Mucosa of rectum (tissue), 2 donors: ENCODE measurements around the gene PGAM1.

Experiments used
- H3K27ac ChIP-seq, 2 donors: one replicate each; pipeline ENCODE4 v1.7.0; 2013; ENCODE audit warnings: inconsistent platforms in 2 of 2, low read depth in 2 of 2, low read length in 2 of 2
- H3K27me3 ChIP-seq, 2 donors: one replicate each; pipeline ENCODE4 v1.7.0; 2013; ENCODE audit warnings: low read length in 2 of 2; ENCODE audit not compliant: control insufficient read depth in 2 of 2, insufficient read depth in 2 of 2
- H3K36me3 ChIP-seq, 2 donors: one replicate each; pipeline ENCODE4 v1.7.0; 2013; ENCODE audit warnings: low read length in 2 of 2; ENCODE audit not compliant: control insufficient read depth in 2 of 2, insufficient read depth in 2 of 2
- H3K4me1 ChIP-seq, 2 donors: one replicate each; pipeline ENCODE4 v1.7.0; 2013; ENCODE audit warnings: low read length in 2 of 2, mild to moderate bottlenecking in 1 of 2; ENCODE audit not compliant: control insufficient read depth in 2 of 2, insufficient read depth in 2 of 2
- H3K4me3 ChIP-seq, 2 donors: one replicate each; pipeline ENCODE4 v1.7.0; 2013; ENCODE audit warnings: low read length in 2 of 2
- H3K9ac ChIP-seq, 2 donors: one replicate each; pipeline ENCODE4 v1.7.0; 2013; ENCODE audit warnings: low read length in 2 of 2, low read depth in 1 of 2, mild to moderate bottlenecking in 1 of 2
- H3K9me3 ChIP-seq, 2 donors: one replicate each; pipeline ENCODE4 v1.7.0; 2013; ENCODE audit warnings: low read length in 2 of 2; ENCODE audit not compliant: control insufficient read depth in 2 of 2
- donor health status: healthy.
- donor health status: Normal muscosa, but diverticular disease.

The PGAM1 gene

DNA sequence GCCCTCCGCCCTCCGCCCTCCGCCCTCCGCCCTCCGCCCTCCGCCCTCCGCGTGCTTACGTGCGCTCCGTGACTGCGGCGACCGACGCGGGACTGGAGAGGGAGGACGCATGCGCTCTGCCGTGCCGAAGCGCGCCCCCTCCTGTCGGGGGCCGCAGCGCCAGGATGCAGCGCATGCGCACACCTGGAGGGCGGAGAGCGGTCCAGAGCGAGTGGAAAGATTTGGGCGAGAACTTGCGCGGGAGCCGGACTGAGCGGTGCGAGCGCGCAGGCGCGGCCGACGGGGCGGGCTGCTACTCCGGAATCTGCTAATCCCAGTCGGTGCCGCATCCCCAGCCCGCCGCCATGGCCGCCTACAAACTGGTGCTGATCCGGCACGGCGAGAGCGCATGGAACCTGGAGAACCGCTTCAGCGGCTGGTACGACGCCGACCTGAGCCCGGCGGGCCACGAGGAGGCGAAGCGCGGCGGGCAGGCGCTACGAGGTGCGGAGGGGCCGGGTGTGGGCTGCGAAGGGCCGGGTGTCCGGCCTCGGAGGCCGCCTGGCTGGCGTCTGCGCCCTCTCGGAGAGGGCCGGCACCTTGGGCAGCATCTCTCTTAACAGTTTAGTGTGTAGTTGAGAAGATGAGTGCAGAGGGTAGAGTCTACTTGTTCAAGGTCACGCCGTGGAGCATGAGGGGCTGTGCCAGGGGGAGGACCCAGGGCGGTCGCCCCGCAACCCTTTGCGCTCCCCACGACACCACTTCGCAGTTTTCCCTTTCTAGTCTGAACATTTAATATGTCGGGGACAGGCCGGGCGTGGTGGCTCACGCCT, at the start of gene PGAM1:
Gene PGAM1, plus strand, starts transcription at position 228 of the 812 bp plus-strand sequence. Its CDS starts 117 bp downstream, at position 345.
- peaks cover 9 to 13% of the 10 kb centered on the region in 2 donors for H3K36me3 ChIP-seq
- H3K4me1 ChIP-seq = peaks cover 20 to 21% of the 10 kb centered on the region in 2 donors
- peak within 1 kb of the TSS; percentile 85 to 94 for H3K9ac ChIP-seq
- no peaks in the 10 kb centered on the region for H3K27me3 ChIP-seq
- H3K27ac ChIP-seq = peak within 1 kb of the TSS; percentile 90 to 92
- H3K4me3 ChIP-seq = peak within 1 kb of the TSS; percentile 86 to 98
- H3K9me3 ChIP-seq = no peaks in the 10 kb centered on the region

DNA sequence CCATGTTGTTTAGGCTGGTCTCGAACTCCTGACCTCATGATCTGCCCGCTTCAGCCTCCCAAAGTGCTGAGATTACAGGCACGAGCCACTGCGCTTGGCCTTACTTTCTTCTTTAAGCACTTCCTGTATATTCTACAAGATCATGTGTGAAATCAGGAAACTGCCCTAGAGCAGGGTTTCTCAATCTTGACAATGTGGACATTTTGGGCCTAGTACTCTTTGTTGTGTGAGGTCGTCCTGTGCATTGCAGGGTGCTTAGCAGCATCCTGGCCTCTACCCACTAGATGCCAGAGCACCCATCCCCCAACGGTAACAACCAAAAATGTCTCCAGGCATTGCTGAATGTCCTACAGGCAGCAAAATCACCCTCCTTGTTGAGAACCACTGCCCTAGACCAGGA, 49.6 kb upstream of the PGAM1 start:
- Histone ChIP-seq H3K27me3 (no peaks in the 10 kb centered on the region), H3K9me3 (no peaks in the 10 kb centered on the region), H3K9ac (no peak overlapping the region), H3K36me3 (peaks cover 28 to 49% of the 10 kb centered on the region in 2 donors), H3K4me1 (peaks cover 0 to 9% of the 10 kb centered on the region in 2 donors), H3K4me3 (no peak overlapping the region), H3K27ac (no peak overlapping the region)

DNA sequence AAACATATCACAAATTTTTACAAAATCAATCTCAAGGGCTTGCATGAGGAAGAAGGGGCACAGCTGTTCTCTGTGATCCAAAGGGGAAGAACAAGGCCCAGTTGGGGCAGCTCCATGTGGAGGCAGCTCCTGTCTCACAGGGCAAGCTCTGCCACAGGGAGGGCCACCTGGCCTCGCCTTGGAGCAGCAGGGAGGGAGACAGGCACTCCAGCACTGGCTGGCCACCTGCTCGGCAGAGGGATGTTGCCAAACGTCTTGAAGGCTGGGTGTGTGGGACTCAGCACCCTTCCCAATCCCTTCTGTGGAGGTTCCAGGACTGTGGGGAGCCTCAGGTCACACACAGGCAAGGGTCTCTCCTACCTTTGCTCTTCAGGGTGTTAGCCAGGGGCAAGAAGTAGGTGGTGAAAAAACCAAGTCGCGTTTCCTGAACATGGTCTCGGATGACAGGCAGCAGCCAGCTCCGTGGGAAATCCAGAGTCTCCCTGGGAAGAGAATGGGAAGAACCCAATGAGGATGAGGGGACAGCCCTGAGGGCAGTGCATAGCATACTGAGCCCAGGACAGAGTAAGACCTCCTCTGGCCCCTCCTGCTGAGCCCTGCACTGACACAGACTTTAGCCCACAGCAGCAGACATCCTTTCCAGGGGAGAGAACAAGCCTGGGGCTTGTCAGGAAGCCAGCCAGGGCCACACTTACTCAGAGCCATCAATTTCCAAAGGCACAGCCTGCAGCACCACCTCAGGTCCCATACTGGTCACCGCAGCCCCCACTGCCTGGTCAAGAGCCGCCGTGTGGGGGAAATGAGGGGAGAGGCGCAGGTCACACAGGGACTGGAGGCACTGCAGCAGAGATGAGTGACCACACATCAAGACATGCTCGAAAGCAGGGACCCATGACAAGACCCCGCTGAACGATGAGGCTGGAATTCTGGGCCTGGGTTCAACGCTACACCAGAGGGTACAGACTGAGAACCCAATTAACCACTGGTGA, 46.8 kb upstream of the PGAM1 start:
- H3K27me3 ChIP-seq = no peaks in the 10 kb centered on the region
- H3K9me3 ChIP-seq = no peaks in the 10 kb centered on the region
- H3K27ac ChIP-seq = no peak overlapping the region
- peaks cover 0 to 9% of the 10 kb centered on the region in 2 donors for H3K4me1 ChIP-seq
- H3K4me3 ChIP-seq = no peak overlapping the region
- no peak overlapping the region for H3K9ac ChIP-seq
- H3K36me3 ChIP-seq = peaks cover 10 to 31% of the 10 kb centered on the region in 2 donors

DNA sequence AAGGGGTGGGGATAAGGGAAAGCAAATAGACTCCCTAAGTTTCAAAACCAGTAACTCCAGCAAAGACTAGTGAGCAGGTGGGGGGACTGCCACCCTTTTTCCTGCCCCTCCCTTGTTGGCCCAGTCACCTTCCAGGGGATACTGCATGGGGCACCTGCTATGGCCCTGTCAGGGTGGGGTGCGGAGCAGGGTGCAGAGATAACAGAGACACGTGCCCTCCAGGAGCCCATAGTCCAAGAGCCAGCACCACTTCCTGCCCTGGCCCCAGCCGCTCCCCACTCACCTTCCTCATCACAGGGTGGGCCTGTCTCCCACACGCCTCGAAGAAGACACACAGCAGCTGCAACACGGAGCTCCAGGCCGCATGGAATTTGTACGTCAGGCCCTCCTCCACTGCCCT, 45.5 kb upstream of the PGAM1 start:
- no peaks in the 10 kb centered on the region for H3K27me3 ChIP-seq
- H3K36me3 ChIP-seq = peaks cover 16 to 32% of the 10 kb centered on the region in 2 donors

DNA sequence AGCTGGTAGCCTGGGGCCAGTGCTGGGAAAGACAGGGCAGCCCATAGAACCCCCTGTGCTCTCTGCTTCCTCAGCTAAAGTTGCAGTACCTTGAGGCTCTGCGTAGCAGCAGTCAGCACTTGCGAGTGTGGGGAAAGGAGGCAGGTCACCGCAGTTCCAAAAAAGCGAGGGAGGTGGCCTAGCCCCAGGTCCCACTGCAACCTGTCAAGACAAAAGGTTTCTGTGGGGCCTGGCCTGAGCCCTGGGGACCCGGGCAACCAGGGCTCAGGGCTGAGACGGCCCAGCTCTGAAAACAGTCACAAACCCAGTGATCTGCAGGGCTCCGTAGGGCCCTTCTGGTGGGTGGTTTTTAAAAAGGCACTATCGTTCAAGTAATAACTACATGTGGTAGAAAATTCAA, 44.4 kb upstream of the PGAM1 start:
- no peak overlapping the region for H3K27ac ChIP-seq
- peaks cover 0 to 9% of the 10 kb centered on the region in 2 donors for H3K4me1 ChIP-seq
- no peaks in the 10 kb centered on the region for H3K27me3 ChIP-seq
- H3K4me3 ChIP-seq = no peak overlapping the region
- H3K9ac ChIP-seq = no peak overlapping the region
- peaks cover 17 to 29% of the 10 kb centered on the region in 2 donors for H3K36me3 ChIP-seq
- H3K9me3 ChIP-seq = no peaks in the 10 kb centered on the region

More for the DNA sequence above, 45.5 kb upstream of the PGAM1 start:
- no peaks in the 10 kb centered on the region for H3K9me3 ChIP-seq
- no peak overlapping the region for H3K9ac ChIP-seq
- no peak overlapping the region for H3K4me3 ChIP-seq
- H3K4me1 ChIP-seq = peaks cover 0 to 9% of the 10 kb centered on the region in 2 donors
- peak overlapping the region; percentile 4 to 52 for H3K27ac ChIP-seq

DNA sequence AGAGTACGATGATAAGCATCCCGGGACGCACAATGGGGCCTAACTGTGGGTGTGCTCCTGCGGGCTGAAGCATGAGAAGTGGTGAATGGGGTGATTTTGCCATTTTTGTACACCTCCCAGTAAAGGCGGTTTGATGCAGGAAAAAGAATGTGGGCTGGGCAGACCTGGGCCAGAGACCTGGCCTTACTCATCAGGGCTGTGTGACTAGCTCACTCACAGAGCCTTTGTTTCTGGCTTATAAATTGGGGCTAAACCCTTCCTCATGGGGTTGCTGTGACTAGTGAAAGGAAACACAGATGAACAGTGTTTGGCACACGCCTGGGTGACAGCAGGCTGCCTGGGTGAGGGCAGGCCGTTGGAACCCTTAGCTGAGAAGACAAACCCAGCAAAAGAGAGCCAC, 42.8 kb upstream of the PGAM1 start:
- Histone ChIP-seq H3K9me3 (no peaks in the 10 kb centered on the region), H3K4me1 (peaks cover 0 to 9% of the 10 kb centered on the region in 2 donors), H3K27ac (no peak overlapping the region), H3K27me3 (no peaks in the 10 kb centered on the region), H3K36me3 (peaks cover 12 to 32% of the 10 kb centered on the region in 2 donors), H3K9ac (no peak overlapping the region), H3K4me3 (no peak overlapping the region)

DNA sequence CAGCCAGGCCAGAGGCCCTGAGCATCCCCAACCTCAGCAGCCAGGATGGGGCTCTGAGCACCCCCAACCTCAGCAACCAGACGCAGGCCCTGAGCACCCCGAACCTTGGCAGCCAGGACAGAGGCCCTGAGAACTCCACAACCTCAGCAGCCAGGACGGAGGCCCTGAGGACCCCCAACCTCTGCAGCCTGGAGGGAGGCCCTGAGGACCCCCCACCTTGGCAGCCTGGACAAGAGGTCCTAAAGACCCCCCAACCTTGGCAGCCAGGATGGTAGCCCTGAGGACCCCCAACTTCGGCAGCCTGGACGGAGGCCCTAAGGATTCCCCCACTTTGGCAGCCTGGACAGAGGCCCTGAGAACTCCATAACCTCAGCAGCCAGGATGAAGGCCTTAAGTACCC, 41.8 kb upstream of the PGAM1 start:
- peaks cover 9 to 32% of the 10 kb centered on the region in 2 donors for H3K36me3 ChIP-seq
- no peak overlapping the region for H3K9ac ChIP-seq
- H3K4me3 ChIP-seq = no peak overlapping the region
- H3K27me3 ChIP-seq = no peaks in the 10 kb centered on the region
- no peak overlapping the region for H3K27ac ChIP-seq
- peaks cover 0 to 9% of the 10 kb centered on the region in 2 donors for H3K4me1 ChIP-seq
- H3K9me3 ChIP-seq = no peaks in the 10 kb centered on the region

DNA sequence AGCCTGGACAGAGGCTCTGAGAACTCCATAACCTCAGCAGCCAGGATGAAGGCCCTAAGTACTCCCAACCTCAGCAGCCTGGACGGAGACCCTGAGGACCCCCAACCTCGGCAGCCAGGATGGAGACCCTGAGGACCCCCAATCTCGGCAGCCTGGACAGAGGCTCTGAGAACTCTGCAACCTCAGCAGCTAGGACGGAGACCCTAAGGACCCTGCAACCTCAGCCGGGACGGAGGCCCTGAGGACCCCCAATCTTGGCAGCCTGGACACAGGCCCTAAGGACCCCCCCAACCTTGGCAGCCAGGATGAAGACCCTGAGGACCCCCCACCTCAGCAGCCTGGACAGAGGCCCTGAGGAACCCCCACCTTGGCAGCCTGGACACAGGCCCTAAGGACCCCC, 41.4 kb upstream of the PGAM1 start:
- H3K4me1 ChIP-seq = peaks cover 0 to 9% of the 10 kb centered on the region in 2 donors
- H3K27me3 ChIP-seq = no peaks in the 10 kb centered on the region
- H3K27ac ChIP-seq = no peak overlapping the region
- peaks cover 9 to 30% of the 10 kb centered on the region in 2 donors for H3K36me3 ChIP-seq
- H3K9ac ChIP-seq = no peak overlapping the region
- H3K9me3 ChIP-seq = no peaks in the 10 kb centered on the region
- H3K4me3 ChIP-seq = no peak overlapping the region

DNA sequence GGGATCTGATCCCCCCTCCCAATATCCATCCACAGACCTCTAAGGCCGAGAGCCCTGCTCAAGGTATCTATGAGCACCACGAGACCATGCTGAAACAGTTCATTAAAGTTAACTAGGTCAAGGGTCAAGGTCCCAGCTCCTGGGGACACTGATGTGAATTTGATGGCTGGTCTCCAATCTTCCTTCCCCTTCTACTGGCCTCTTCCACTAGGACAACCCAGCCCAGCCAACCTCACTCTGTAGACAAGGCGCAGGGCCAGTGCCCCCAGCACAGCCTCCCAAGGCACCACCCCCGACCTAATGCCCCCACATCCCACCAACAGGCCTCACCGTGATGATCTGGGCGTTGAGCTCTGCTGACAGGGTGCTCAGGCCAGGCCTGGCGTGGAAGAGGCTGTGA, 40.4 kb upstream of the PGAM1 start:
- Histone ChIP-seq H3K36me3 (peaks cover 17 to 37% of the 10 kb centered on the region in 2 donors), H3K27ac (no peak overlapping the region), H3K27me3 (no peaks in the 10 kb centered on the region), H3K4me3 (no peak overlapping the region), H3K9me3 (no peaks in the 10 kb centered on the region), H3K9ac (no peak overlapping the region), H3K4me1 (peaks cover 0 to 3% of the 10 kb centered on the region in 2 donors)

DNA sequence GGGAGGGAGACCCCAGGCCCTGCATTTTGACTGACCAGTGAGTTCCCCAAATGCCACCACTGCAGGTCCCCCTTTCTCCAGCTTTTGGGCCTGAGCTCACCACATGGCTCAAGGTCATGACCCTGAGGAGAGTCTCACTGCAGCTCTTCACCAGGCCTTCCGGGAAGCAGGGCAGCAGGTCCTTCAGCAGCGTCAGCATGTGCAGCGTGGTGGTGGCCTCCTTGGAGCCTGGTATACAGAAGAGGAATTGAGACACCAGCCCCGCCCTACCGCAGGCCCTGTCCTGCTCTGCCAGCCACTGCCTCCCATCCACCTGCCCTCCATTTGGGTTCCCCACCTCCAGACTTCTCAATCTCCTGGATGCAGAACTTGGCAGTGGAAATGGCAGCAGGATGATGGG, 37.8 kb upstream of the PGAM1 start:
- no peaks in the 10 kb centered on the region for H3K27me3 ChIP-seq
- no peak overlapping the region for H3K27ac ChIP-seq
- no peaks in the 10 kb centered on the region for H3K9me3 ChIP-seq
- H3K4me3 ChIP-seq = no peak overlapping the region
- H3K36me3 ChIP-seq = peaks cover 20 to 36% of the 10 kb centered on the region in 2 donors
- H3K4me1 ChIP-seq = no peaks in the 10 kb centered on the region
- H3K9ac ChIP-seq = no peak overlapping the region
